Omental fat pad (tissue), 4 donors: ENCODE data around the gene PLEKHG3. TPM values are rescaled to one million over a fixed set of nuclear protein-coding genes. Genes with fewer than 3 reads are reported as not detected.

Source experiments
- ATAC-seq: fragments of 150-250 bp; one replicate; pipeline ENCODE4 v1.9.1; 2016; ENCODE audit warnings: mild to moderate bottlenecking, moderate library complexity; ENCODE audit not compliant: low FRiP score
- DNase-seq: peaks from one replicate; pipeline ENCODE4 v3.0.0-alpha.2; 2019; ENCODE audit warnings: low spot score
- CTCF ChIP-seq, 3 donors: fragments of 450-650 bp; IDR thresholded peaks; one replicate each; pipeline ENCODE4 v1.5.1; 2016 to 2017; ENCODE audit warnings: antibody characterized with exemption in 3 of 3, mild to moderate bottlenecking in 3 of 3, moderate library complexity in 2 of 3
- total RNA-seq, 4 donors: library from RNA; depleted of rRNA; stranded (reverse); fragments of >200 nt; gene quantifications; one replicate each; pipeline ENCODE4 v1.1.0, GENCODE V29; 2016

The PLEKHG3 gene
- total RNA-seq, 4 donors from 2014 or later = 29.6 to 45.9 (median 37.5) TPM

- DNase-seq = no peak
- no peak for TF ChIP-seq CTCF (IDR thresholded peaks at IDR 0.05)
- ATAC-seq = no peak
Observed at GRCh38 chr14:64778104-64778754, 74.0 kb downstream of the PLEKHG3 start.

- no peak for TF ChIP-seq CTCF (IDR thresholded peaks at IDR 0.05)
- ATAC-seq (no peak), DNase-seq (no peak)
Observed at GRCh38 chr14:64779472-64779871, 75.2 kb downstream of the PLEKHG3 start.

GRCh38 chr14:64782196-64782595, 78.0 kb downstream of the PLEKHG3 start:
- DNase-seq (no peak), ATAC-seq (no peak)
- no peak for TF ChIP-seq CTCF (IDR thresholded peaks at IDR 0.05)

- ATAC-seq (no peak), DNase-seq (no peak)
- TF ChIP-seq CTCF (IDR thresholded peaks at IDR 0.05) = no peak
Observed at GRCh38 chr14:64784006-64784405, 79.8 kb downstream of the PLEKHG3 start.

- DNase-seq (no peak), ATAC-seq (peak; percentile 24)
- TF ChIP-seq CTCF (IDR thresholded peaks at IDR 0.05) = no peak
Observed at GRCh38 chr14:64786296-64787149, 82.3 kb downstream of the PLEKHG3 start.

GRCh38 chr14:64787619-64788018, 83.4 kb downstream of the PLEKHG3 start:
- ATAC-seq = no peak
- no peak for TF ChIP-seq CTCF (IDR thresholded peaks at IDR 0.05)
- DNase-seq = no peak
